ENCODE data around the gene PGF.
"Not testable (repeated sequence)": the region's sequence is repeated elsewhere in the genome, so short reads cannot be mapped to it uniquely, and the experiment has no call there.

PGF gene

DNA sequence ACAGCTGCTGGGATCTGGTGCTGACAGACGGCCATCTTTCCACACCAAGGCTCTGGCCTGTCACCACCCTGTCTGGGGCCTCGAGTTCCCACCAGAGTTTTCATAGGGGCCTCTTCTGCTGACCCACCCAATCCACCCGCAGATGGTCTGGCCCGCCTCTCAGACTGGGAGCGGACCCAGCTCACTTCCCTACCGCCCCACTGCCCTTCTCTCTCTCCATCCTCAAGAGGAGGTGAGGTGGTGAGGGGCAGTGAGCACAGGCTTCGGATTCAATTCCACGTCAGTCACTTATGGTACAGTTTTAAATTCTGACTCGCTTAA lies 20.1 kb downstream of the PGF start:
- no CpG with 5 or more reads among the region's 9 CpGs for WGBS (ENCODE audit: extremely low coverage, insufficient coverage, low lambda C conversion rate)
- no peaks in the 10 kb centered on the region for H3K4me1 ChIP-seq (ENCODE audit: control insufficient read depth, low read depth, low read length)
- no peak overlapping the region for H3K9ac ChIP-seq (ENCODE audit: low read length)
- no peak overlapping the region for H2BK15ac ChIP-seq (replicated peaks; ENCODE audit: low read depth)
- no peaks in the 10 kb centered on the region for H3K27me3 ChIP-seq (ENCODE audit: insufficient read depth, low read length, poor library complexity)
- H3K36me3 ChIP-seq (ENCODE audit: control insufficient read depth, insufficient read depth, low read length), result no peaks in the 10 kb centered on the region
- no peak for DNase-seq
- H2BK5ac ChIP-seq (ENCODE audit: low read length), result no peak overlapping the region
- H4K8ac ChIP-seq (ENCODE audit: low read depth, low read length), result no peak overlapping the region
- H3K4me2 ChIP-seq (ENCODE audit: low read length), result no peak overlapping the region
- no peak overlapping the region for H4K5ac ChIP-seq (ENCODE audit: low read length)
- no peak overlapping the region for H2BK120ac ChIP-seq (ENCODE audit: low read depth, low read length)
- no peaks in the 10 kb centered on the region for H3K79me1 ChIP-seq (ENCODE audit: low read length)
- no peak overlapping the region for H3K27ac ChIP-seq (ENCODE audit: low read depth, low read length)
- H3K4ac ChIP-seq (ENCODE audit: low read depth, low read length), result no peak overlapping the region
- no peak overlapping the region for H3K23ac ChIP-seq (ENCODE audit: low read length)
- H3K56ac ChIP-seq (ENCODE audit: low read length), result no peak overlapping the region
- no peak overlapping the region for H2AK5ac ChIP-seq (ENCODE audit: low read length)
- no peaks in the 10 kb centered on the region for H3K79me2 ChIP-seq (ENCODE audit: control insufficient read depth, insufficient read depth, low read length)
- H3K18ac ChIP-seq (ENCODE audit: low read length), result no peak overlapping the region
- H3K4me3 ChIP-seq (ENCODE audit: low read length), result no peak overlapping the region

DNA sequence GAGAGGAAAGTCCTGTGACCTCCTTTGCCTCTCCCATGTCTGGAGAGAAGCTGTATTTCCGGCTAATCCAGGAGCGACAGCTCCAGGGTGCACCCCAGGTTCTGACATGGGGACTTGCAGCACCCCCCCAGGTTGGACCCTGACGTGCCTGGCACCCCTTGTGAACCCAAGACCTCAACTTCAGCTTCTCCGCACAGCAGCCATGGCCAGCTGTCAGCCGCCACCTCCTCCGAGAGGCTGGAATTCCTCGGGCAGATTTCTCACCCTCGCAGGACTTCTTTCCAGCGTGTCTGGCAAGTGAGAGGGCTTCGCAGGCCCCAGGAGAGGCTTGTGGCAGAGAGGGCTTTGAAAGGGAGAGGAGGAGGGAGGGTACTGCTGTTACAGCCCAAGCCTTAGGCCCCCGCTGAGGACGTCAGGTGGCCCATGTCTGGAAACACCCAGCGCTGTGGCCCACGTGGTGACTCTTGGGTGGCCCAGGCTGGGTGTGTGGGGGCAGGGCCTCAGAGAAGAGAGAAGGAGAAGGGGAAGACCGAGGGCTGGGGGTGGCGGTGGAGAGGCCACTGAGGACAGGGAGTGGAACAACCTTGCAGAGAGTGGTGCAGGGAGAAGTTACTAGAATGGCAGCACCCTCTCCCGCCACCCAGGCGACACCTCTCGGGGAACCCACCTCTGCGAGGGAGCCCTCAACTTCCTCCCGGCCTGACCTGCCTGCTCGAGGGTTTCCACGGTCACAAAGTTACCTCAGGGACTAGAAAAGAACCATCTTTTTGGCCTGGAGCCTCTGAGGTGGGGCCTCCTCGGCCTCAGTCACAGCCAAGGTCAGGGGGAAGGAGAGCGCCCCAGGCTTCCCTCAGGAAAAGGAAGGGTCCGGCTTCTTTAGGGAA lies 20.7 kb downstream of the PGF start:
- Histone ChIP-seq H2AK5ac (ENCODE audit: low read length) (no peak overlapping the region), H3K36me3 (ENCODE audit: control insufficient read depth, insufficient read depth, low read length) (no peaks in the 10 kb centered on the region), H3K56ac (ENCODE audit: low read length) (peak overlapping the region; percentile 58), H3K23ac (ENCODE audit: low read length) (no peak overlapping the region), H3K27ac (ENCODE audit: low read depth, low read length) (no peak overlapping the region), H3K4me3 (ENCODE audit: low read length) (no peak overlapping the region), H2BK15ac (replicated peaks; ENCODE audit: low read depth) (no peak overlapping the region), H3K4ac (ENCODE audit: low read depth, low read length) (no peak overlapping the region), H3K18ac (ENCODE audit: low read length) (no peak overlapping the region), H3K79me2 (ENCODE audit: control insufficient read depth, insufficient read depth, low read length) (no peaks in the 10 kb centered on the region), H4K5ac (ENCODE audit: low read length) (no peak overlapping the region), H2BK120ac (ENCODE audit: low read depth, low read length) (no peak overlapping the region), H3K27me3 (ENCODE audit: insufficient read depth, low read length, poor library complexity) (no peaks in the 10 kb centered on the region), H4K8ac (ENCODE audit: low read depth, low read length) (no peak overlapping the region), H3K79me1 (ENCODE audit: low read length) (no peaks in the 10 kb centered on the region), H3K4me2 (ENCODE audit: low read length) (no peak overlapping the region), H2BK5ac (ENCODE audit: low read length) (no peak overlapping the region), H3K9ac (ENCODE audit: low read length) (no peak overlapping the region), H3K4me1 (ENCODE audit: control insufficient read depth, low read depth, low read length) (no peaks in the 10 kb centered on the region)
- no CpG with 5 or more reads among the region's 26 CpGs for WGBS (ENCODE audit: extremely low coverage, insufficient coverage, low lambda C conversion rate)
- DNase-seq, result peak; percentile 61

DNA sequence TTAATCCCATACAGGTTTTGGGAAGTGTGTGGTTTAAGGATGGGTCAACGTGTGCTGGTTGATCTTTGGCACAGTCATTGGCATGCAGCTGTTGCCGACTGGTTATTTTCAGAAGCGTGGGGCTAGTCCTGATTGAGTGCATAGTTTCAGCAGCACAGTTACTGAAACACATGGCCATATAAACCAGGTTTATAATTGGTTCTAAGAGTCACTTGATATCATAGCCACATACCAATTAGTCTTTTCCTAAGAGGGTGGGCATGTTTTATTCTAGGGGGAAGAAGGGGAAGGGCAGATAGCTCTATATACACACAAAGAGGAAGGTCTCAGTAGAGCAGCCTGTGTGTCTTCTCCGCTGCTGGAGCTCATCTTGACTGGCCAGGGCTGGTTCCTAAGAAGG lies 21.4 kb downstream of the PGF start:
- Histone ChIP-seq H3K36me3 (ENCODE audit: control insufficient read depth, insufficient read depth, low read length) (no peaks in the 10 kb centered on the region), H2AK5ac (ENCODE audit: low read length) (no peak overlapping the region), H3K79me2 (ENCODE audit: control insufficient read depth, insufficient read depth, low read length) (no peaks in the 10 kb centered on the region), H2BK120ac (ENCODE audit: low read depth, low read length) (no peak overlapping the region), H2BK5ac (ENCODE audit: low read length) (no peak overlapping the region), H4K5ac (ENCODE audit: low read length) (no peak overlapping the region), H2BK15ac (replicated peaks; ENCODE audit: low read depth) (no peak overlapping the region), H3K9ac (ENCODE audit: low read length) (no peak overlapping the region), H3K27ac (ENCODE audit: low read depth, low read length) (no peak overlapping the region), H3K4me3 (ENCODE audit: low read length) (no peak overlapping the region), H3K56ac (ENCODE audit: low read length) (no peak overlapping the region), H3K4ac (ENCODE audit: low read depth, low read length) (no peak overlapping the region), H3K4me2 (ENCODE audit: low read length) (no peak overlapping the region), H4K8ac (ENCODE audit: low read depth, low read length) (no peak overlapping the region), H3K27me3 (ENCODE audit: insufficient read depth, low read length, poor library complexity) (no peaks in the 10 kb centered on the region), H3K79me1 (ENCODE audit: low read length) (no peaks in the 10 kb centered on the region), H3K18ac (ENCODE audit: low read length) (no peak overlapping the region), H3K23ac (ENCODE audit: low read length) (no peak overlapping the region), H3K4me1 (ENCODE audit: control insufficient read depth, low read depth, low read length) (no peaks in the 10 kb centered on the region)
- no peak for DNase-seq
- WGBS (ENCODE audit: extremely low coverage, insufficient coverage, low lambda C conversion rate), result no CpG with 5 or more reads among the region's 4 CpGs

DNA sequence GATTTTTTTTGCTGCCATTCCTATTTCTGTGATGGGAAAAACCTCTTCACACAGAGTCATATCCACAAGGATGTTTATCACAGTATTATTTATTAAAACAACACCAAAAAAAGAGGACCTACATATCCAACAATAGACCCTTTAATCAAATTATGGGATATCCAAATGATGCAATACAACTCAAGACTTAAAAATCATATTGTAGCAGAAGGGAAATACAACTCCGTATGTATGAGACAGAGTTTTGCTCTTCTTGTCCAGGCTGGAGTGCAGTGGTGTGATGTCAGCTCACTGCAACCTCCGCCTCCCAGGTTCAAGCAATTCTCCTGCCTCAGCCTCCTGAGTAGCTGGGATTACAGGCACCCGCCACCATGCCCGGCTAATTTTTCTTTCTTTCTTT lies 22.5 kb downstream of the PGF start:
- not testable (repeated sequence) for H2BK15ac ChIP-seq (replicated peaks; ENCODE audit: low read depth); H2AK5ac ChIP-seq (ENCODE audit: low read length); H3K9ac ChIP-seq (ENCODE audit: low read length); H3K27me3 ChIP-seq (ENCODE audit: insufficient read depth, low read length, poor library complexity); H3K18ac ChIP-seq (ENCODE audit: low read length); H3K4me1 ChIP-seq (ENCODE audit: control insufficient read depth, low read depth, low read length); H2BK120ac ChIP-seq (ENCODE audit: low read depth, low read length); H3K56ac ChIP-seq (ENCODE audit: low read length); H4K5ac ChIP-seq (ENCODE audit: low read length); H2BK5ac ChIP-seq (ENCODE audit: low read length); H3K36me3 ChIP-seq (ENCODE audit: control insufficient read depth, insufficient read depth, low read length); H3K27ac ChIP-seq (ENCODE audit: low read depth, low read length); DNase-seq; H4K8ac ChIP-seq (ENCODE audit: low read depth, low read length); H3K4me3 ChIP-seq (ENCODE audit: low read length); H3K4ac ChIP-seq (ENCODE audit: low read depth, low read length); H3K23ac ChIP-seq (ENCODE audit: low read length); H3K79me1 ChIP-seq (ENCODE audit: low read length); H3K4me2 ChIP-seq (ENCODE audit: low read length); H3K79me2 ChIP-seq (ENCODE audit: control insufficient read depth, insufficient read depth, low read length)
- WGBS (ENCODE audit: extremely low coverage, insufficient coverage, low lambda C conversion rate), result no CpG with 5 or more reads among the region's 4 CpGs

DNA sequence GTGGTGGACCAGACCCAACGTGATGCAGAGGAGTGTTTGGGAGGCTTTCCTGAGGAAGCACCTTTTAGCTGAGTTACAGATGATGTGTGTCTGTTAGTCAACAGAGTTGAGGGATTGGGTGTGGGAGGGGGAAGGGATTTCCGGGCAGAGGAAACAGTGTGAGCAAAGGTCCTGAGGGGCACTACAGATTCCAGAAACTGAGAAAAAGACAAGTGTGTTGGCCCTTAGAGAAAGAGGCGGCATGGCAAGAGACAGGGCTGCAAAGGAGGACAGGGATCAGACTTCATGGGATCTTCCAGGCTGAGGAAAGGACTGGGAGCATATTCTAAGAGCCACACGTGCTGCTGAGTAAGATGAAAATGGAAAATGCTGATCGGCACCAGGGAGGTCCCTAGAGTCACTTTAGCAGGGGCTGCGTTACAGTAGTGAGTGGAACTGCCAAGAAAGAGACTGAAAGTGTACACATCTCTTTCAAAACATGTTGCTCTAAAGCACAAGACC lies 22.9 kb downstream of the PGF start:
- Histone ChIP-seq H2BK120ac (ENCODE audit: low read depth, low read length) (no peak overlapping the region), H3K27me3 (ENCODE audit: insufficient read depth, low read length, poor library complexity) (no peaks in the 10 kb centered on the region), H2AK5ac (ENCODE audit: low read length) (no peak overlapping the region), H3K79me2 (ENCODE audit: control insufficient read depth, insufficient read depth, low read length) (no peaks in the 10 kb centered on the region), H2BK5ac (ENCODE audit: low read length) (no peak overlapping the region), H4K5ac (ENCODE audit: low read length) (no peak overlapping the region), H3K79me1 (ENCODE audit: low read length) (no peaks in the 10 kb centered on the region), H3K9ac (ENCODE audit: low read length) (no peak overlapping the region), H3K56ac (ENCODE audit: low read length) (no peak overlapping the region), H3K4me3 (ENCODE audit: low read length) (no peak overlapping the region), H3K18ac (ENCODE audit: low read length) (no peak overlapping the region), H2BK15ac (replicated peaks; ENCODE audit: low read depth) (no peak overlapping the region), H3K4me2 (ENCODE audit: low read length) (no peak overlapping the region), H3K4me1 (ENCODE audit: control insufficient read depth, low read depth, low read length) (no peaks in the 10 kb centered on the region), H4K8ac (ENCODE audit: low read depth, low read length) (no peak overlapping the region), H3K4ac (ENCODE audit: low read depth, low read length) (no peak overlapping the region), H3K23ac (ENCODE audit: low read length) (no peak overlapping the region), H3K36me3 (ENCODE audit: control insufficient read depth, insufficient read depth, low read length) (no peaks in the 10 kb centered on the region), H3K27ac (ENCODE audit: low read depth, low read length) (no peak overlapping the region)
- WGBS (ENCODE audit: extremely low coverage, insufficient coverage, low lambda C conversion rate), result no CpG with 5 or more reads among the region's 6 CpGs
- DNase-seq, result no peak

DNA sequence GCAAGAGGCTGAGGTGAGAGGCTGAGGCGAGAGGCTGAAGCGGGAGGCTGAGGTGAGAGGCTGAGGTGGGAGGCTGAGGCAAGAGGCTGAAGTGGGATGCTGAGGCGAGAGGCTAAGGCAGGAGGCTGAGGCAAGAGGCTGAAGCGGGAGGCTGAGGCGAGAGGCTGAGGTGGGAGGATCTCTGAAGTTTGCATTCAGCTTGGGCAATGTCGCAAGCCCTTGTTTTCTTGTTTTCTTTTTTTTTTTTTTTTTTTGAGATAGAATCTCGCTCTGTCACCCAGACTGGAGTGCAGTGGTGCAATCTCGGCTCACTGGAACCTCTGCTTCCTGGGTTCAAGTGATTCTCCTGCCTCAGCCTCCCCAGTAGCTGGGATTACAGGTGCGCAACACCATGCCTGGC lies 23.7 kb downstream of the PGF start:
- H4K5ac ChIP-seq (ENCODE audit: low read length); H3K23ac ChIP-seq (ENCODE audit: low read length); H3K4me3 ChIP-seq (ENCODE audit: low read length); H3K4ac ChIP-seq (ENCODE audit: low read depth, low read length); H3K56ac ChIP-seq (ENCODE audit: low read length); H3K79me1 ChIP-seq (ENCODE audit: low read length); H4K8ac ChIP-seq (ENCODE audit: low read depth, low read length); H3K27me3 ChIP-seq (ENCODE audit: insufficient read depth, low read length, poor library complexity); H3K79me2 ChIP-seq (ENCODE audit: control insufficient read depth, insufficient read depth, low read length); H2AK5ac ChIP-seq (ENCODE audit: low read length); H3K36me3 ChIP-seq (ENCODE audit: control insufficient read depth, insufficient read depth, low read length); H2BK5ac ChIP-seq (ENCODE audit: low read length); H2BK15ac ChIP-seq (replicated peaks; ENCODE audit: low read depth); DNase-seq; H3K4me1 ChIP-seq (ENCODE audit: control insufficient read depth, low read depth, low read length); H3K27ac ChIP-seq (ENCODE audit: low read depth, low read length); H3K9ac ChIP-seq (ENCODE audit: low read length); H3K18ac ChIP-seq (ENCODE audit: low read length); H2BK120ac ChIP-seq (ENCODE audit: low read depth, low read length); H3K4me2 ChIP-seq (ENCODE audit: low read length): not testable (repeated sequence)
- no CpG with 5 or more reads among the region's 9 CpGs for WGBS (ENCODE audit: extremely low coverage, insufficient coverage, low lambda C conversion rate)

Measured in mesendoderm (in vitro differentiated cells).